GM21360 (cell line): ENCODE measurements around the gene TBC1D22A.
"Not testable (repeated sequence)": the region's sequence is repeated elsewhere in the genome, so short reads cannot be mapped to it uniquely, and the experiment has no call there.

Source experiments
- ATAC-seq: cut with Tn5 transposase; IDR thresholded peaks from one replicate; pipeline ENCODE4 v1.9.1; 2021; ENCODE audit warnings: mild to moderate bottlenecking, moderate library complexity; ENCODE audit not compliant: unreplicated experiment

The TBC1D22A gene

DNA sequence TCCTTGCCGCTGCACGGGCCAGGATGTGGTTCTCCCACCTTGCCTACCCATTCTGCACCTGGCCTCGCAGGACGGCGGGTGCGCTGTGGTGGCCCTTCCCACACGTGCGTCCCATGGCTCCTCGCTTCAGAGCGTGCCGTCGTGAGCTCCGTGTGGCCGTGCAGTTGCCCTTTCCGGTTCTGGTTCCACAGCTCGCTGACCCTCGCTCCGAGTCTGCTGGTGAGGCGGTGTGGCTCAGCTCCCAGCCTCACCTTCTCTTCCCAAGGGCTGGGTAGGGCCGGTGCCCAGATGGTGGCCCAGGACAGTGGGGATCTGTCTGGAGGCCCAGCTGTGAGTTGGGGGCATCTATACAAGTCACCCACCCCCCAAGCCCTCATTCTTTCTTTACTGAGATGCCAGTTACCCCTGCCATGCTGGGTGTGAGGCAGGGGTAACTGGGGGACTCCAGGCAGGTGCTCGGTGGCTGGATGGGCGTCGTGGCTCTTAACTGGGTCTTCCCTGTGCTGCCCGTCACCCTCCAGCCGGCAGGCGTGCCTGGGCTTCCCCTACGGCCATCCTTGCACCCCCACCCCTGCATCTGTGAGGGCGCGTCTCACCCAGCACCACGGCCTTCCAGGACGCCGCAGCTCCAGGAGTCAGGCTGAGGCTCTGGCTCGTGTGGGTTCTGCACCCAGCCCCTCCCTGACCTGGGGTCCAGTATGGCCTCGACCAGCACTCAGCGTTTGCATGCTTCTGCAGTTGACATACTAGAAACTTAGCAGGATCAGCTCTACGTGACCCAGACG is 395.2 kb downstream of the TBC1D22A start:
- ATAC-seq, result no peak

DNA sequence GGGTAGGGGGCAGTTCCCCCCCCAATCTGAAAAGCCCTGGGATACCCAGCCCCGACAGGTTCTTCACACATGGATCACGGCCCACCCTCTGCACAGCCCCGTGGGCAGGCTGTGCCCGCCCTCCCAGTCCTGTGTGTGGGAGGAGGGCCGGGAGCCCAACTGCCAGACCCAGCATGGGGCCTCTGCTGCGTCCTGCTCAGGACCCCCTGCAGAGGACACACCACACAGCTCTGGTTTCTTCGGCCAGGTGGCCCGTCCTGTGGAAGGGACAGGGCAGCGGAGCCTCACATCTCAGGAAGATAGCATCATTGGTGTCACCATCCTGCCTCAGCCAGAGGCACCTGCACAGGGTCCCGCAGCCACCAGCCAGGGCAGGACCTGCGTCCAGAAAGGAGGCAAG is 396.0 kb downstream of the TBC1D22A start:
- no peak for ATAC-seq

DNA sequence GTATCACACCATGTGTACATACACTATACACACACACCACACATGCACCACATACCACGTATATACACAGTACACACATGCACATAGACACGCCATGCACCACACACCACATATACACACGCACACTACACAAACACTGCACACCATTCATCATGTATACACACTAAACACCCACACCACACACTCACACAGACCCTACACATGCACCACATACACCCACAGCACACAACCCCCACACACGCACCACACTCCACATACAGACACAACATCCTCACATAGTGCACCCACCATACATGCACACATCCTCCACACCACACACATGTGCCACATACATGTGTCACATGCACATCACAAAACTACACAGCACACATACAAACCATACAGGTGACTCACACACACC is 397.1 kb downstream of the TBC1D22A start:
- no peak for ATAC-seq

DNA sequence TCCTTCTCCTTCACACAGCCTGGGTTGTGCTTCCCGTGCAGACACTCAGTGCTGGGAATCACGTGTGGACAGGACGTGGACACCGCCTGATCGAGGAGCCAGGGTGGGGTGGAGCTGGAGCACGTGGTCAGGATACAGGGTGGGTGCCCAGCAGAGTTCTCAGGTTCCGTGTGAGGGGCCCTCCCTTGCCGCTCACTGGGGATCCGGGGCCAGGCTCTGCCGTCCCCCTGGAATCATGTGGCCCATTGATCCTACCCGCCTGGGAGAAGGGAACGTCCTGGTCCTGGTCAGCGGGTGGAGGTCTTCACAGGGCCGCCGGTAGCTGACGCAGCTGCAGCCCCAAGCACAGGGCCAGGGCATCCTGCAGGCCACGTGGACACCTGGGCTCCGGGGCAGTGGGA is 397.7 kb downstream of the TBC1D22A start:
- ATAC-seq, result no peak

DNA sequence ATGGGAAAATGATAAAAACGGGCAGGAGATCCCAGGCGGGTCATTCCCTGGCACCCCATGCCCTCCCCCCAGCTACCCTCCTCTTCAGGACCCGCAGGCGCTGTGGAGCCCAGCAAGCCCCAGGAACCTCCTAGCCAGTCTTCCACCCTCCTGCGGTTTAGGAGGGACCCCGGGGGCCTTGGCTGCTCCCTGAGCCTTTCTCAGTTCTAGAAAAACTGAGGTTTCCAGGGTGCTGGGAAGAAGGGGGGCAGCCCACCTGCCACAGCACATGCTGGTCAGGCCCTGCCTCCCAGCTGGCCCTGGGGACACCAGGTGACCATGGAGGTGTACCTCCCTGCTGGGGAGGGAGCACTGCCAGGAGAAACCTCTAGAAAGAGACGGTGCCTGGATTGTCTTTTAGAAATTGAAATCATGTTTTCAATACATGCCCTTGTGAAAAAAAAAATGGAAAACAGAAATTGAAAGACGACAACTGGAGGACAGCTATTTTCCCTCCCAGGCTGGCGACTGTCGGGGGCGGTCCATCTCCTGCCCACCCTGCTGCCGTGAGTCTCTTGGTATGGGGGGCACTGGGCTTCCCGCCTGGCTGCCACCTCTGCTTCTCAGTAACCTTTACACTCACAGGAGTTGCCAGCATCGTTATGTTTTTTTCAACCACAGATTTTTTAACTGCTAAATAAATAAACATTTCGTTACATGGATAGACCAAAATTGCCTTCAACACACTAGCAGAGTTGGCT is 398.5 kb downstream of the TBC1D22A start:
- no peak for ATAC-seq

DNA sequence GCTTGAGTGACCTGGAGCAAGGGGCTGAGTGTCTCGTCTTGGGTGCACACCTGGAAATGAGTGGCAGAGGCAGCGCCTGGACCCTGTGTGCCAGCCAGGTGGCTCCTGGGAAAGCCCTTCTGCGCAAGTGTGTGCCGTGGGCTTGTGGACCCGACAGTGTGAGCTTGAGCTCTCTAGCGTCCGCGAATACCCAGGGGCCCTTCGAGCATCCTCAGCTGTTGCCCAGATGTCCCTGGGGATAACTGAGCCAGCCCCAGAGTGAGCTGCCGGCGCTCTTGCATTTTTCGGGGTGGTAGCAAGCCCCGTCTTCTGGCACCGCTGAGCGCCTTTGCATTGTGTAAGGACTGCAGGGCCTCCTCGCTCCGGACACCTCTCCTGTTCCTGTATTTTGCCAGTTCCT is 399.2 kb downstream of the TBC1D22A start:
- no peak for ATAC-seq

DNA sequence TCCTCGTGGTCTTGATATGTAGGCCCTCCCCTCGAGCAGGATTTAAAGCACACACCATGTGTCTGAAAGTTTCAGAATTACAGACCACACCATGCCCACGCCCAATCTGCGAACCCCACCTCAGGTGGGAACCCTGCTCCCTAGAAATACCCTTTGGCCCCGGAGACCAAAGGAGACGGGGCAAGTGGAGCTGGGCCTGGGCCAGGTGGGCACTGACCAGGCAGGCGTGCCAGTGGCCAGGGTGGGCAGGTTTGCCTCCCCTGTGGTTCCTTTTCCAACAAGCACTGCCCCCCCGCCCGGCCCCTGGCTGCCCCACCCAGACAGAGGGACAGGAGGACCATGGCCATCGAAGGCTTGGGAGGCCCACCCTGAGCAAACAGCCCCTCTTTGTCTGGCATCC is 400.4 kb downstream of the TBC1D22A start:
- no peak for ATAC-seq

DNA sequence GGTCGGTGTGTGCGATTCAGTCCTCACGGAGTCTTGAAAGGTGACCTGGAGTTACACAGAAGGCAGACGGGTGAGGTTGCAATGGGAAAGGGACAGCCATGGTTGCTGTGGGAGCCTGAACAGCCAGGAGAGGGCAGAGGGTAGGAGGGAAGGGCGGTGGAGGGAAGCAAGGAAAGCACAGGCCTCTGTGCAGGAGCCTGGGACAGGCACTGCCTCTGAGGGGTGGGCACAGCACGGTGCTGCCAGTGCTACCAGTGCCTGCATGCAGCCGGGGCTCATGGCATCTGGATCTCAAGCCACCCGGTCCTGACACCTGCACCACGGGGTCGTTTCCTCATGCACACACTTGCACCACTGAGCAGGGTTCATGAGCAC is 401.0 kb downstream of the TBC1D22A start:
- ATAC-seq, result no peak

DNA sequence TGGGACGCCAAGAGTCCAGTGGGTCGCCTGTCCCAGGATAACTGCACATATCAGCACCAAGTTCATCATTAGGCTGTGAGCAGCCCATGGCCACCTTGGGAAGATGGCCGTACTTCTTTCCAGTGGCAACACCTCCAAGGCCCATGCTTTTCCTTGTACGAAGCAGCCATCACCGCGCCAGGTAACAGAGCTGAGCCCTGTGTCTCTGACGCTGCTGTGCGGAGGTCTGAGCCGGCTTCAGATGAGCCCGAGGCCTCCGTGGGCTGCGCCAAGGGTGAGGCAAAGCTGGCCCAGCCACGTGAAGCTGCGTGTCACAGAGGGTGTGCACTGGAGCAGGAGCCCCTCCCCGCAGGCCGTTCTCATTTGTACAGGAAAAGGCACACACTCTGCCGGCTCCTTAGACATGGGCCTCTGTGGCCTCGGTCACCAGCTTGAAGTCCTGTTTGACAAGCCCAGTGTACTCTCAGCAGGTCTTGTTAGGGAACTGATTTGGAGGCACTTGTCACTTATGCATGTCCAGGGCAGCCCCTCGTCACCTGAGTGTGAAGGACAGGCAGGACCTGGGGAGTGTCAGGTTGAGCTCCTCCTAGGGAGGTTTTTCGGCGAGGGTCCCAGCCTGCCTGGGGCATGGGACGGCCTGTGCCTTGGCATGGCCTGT is 401.5 kb downstream of the TBC1D22A start:
- ATAC-seq, result no peak

DNA sequence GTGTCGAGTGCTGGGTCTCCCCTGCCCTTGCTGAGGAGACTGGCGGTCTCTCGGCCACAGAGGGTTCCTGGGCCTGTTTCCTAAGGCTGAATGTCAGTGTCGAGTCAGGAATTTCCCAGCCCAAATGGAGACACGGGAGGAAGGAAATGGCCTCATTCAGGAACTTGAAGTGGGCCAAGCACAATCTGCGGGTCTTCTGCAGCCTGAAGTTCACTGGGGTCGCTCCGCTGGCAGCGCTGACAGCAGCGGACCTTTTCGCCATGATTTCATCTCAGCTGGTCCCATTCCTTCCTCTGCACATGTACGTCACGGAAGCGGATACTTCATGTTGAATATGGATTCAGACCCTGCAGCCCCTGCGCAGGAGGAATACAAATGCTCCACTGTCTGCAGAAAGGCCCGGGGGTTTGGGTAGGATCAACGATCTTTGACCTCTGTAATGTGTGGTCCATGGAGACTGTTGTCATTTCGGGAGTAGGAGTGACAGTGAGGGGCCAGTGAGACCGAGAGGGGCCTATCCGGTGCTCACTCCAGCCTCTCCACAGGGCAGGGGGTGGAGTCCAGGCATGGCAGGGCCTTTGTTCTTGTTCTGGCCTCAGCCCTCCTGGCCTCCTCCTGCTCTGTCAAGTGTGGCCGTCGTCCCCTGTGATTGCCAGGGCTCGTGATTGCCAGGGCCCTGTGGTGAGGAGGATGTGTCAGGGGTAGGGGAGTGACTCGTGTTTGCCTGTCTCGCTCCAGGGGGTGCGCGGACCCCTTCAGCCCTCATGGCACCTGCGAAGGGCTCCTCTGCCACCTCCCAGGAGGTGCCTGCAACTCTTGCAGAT is 402.3 kb downstream of the TBC1D22A start:
- no peak for ATAC-seq

DNA sequence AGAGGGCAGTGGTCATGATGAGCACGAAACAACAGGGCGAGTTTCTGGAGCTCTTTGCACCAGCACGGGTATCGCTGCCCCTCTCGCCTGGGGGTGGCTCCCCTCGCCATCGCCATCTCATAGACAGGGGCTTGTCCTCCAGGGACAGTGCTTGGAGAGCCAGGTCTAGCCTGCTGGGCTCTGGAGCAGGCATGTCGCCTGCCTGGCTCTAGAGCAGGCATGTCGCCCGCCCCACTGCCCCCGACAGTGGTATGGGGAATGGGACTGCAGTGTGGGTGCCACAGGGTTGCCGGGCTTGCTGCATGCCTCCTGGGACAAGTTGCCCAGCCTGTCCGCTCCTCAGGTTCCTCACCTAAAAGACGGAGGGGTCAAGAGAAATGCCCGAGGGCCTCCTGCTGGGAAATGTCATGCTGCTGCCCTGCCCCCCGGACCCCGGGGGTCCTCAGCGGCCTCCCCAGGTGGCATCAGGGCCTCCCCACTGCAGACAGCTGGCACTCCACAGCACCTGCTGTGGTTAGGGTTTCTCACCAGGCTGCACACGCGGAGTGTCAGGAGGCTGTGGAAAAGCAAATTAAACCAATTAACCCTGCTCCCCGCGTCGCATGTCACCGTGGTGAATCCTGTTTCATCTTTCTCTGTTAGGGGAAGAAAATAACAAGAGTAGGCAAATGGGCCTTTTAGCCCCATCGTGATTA is 403.0 kb downstream of the TBC1D22A start:
- ATAC-seq, result no peak

DNA sequence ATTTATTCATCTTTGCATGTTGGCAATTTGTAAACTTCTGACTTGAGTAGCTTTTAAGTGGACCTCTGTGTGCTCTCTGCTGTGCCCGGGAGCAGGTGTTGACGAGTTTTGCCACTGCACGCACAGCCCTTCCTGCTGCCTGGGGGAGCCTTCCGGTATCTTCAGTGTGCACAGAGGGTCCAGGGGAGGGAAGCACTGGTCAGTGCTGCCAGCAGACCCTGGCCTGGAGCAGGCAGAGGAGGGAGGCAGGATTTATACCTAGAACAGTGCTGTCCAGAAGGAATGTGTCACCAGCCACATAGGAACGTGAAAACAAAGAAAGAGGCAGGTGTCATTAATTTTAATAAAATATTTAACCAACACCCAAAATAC is 403.6 kb downstream of the TBC1D22A start:
- ATAC-seq, result no peak

DNA sequence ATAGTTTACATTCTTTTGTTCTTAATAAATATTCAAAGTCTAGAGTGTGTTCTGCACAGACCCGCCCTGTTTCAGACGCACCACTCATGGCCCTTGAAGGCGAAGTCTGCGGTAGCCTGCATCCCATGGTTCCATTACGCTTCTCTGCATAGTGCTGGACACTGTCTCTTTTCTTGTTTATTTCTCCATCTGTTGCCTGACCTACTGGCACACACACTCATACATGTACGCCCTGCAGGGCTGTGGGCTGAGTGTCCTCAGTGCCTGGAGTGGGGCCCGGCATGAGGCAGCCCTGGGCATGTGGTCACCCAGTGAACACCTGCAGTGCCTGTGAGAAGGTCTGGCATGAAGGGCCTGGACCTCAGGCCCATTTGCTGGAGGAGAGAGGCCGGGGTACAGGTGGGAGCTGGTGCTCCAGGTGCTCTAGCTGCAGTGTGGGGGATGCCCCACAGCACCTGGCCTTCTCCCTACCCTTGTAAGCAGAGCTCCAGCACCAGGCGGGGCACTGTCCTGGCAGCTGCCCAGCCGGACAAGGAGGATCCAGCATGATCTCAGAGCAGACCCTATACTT is 404.1 kb downstream of the TBC1D22A start:
- no peak for ATAC-seq

DNA sequence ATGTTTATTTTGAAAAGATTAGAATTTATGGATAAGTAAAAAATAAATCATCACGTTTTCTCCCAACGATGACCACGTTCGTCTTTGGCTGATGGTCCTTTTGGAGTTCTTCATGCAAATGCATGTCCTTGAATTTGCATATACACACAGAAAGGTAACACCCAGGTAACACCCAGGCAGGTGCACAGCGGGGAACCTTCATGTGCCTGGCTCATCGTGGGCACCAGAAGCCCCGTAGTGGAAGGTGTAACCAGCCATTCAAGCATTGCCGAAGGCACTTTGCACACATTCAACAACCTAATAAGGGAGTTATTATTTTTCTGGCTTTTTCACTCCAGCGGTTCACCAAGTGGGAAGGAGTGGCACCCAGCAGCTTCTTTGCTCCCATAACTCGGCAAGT is 404.6 kb downstream of the TBC1D22A start:
- no peak for ATAC-seq

DNA sequence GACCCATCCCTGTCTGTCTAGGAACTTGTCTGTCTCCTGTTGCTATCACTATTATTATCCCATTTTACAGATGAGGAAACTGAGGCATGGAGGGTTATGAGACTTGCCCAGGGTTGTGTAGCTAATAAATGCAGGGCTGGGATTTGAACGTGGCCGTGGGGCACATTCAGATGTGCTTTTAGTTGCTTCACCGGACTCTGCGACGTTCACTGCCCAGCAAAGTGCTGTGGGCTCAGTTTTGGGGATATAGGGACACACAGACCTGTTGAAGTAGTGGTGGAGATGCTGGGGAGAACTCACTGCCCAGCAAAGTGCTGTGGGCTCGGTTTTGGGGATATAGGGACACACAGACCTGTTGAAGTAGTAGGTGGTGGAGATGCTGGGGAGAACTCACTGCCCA is 405.5 kb downstream of the TBC1D22A start:
- not testable (repeated sequence) for ATAC-seq

DNA sequence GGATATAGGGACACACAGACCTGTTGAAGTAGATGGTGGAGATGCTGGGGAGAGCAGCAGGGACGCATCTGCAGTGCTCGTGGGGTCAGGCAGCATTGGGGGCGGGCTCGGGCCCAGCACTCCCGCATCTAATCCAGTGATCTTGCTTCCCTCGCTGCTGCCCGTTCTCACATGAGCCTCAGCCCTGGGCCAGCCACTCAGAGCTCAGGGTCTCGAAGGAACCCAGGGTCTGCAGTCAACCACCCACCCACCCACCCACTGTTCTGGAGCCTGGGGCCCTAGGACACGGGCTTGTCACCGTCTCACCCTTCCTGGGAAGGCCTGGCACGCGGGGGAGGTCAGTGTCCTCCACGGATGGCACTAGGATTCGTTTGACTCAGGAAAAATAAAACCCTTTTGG is 406.0 kb downstream of the TBC1D22A start:
- ATAC-seq, result no peak

DNA sequence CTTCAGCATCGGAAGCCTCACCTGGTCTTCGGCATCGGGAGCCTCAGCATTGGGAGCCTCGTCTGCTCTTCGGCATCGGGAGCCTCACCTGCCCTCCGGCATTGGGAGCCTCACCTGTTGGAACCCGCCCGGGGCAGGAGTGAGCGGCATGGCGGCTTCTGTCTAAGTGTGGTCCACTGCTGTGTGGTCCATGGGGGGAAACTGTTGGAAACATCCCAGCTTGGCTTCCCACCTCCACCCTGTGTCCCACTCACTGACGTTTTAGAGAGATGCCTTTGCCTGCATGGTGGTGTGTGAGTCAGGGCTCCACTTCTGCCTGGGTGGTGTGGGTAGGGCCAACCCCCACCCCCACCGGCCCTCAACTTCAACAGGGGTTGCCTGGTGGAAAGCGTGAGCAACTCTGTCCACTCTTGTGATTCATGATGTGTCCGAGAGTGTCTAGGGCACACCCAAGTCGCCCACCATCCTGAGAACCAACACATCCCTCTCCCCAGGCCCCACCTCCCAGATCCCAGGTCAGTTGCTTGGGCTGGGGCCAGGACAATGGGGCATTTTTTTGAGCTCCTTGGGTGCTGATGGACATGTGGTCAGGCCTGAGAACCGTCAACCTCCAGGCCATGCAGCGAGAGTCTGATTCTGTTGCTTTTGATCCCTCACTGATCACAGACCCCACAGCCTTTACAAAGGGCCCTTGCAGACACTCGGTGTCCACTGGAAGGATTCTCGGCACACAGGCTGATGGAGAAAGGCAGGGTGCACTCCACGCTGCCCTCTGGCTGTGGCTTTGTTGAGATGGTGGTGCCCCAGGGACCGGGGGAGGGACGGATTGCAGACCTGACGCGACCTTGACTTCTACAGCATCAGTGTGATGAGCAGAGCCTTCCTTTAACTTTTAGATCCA is 406.7 kb downstream of the TBC1D22A start:
- no peak for ATAC-seq

DNA sequence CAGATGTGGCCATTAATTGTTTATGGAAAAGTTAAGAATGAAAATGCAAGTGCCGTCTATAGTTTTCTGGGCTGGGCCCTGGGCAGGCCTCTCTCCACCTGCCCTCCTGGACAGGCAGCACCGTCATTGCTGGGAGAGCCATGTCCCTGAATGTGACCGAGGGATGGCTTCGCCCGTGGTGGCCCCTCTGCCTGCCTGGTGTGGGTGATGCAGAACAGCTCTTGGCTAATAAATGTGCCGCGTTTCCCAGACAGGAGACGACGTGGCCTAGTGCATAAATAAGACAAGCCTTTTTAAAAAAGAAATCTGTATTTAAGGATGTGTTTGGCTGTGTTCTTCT is 407.3 kb downstream of the TBC1D22A start:
- no peak for ATAC-seq
